H4 (cell line): ENCODE results near the gene PIWIL4. TPM values are rescaled to one million over a fixed set of nuclear protein-coding genes. Genes with fewer than 3 reads are reported as not detected.

Experiments
- DNase-seq: peaks from one replicate; pipeline ENCODE4 v3.0.0-alpha.2; 2015; ENCODE audit warnings: low spot score
- total RNA-seq: library from RNA; depleted of rRNA; stranded (reverse); fragments of >200 nt; shearing (Covaris generic); gene quantifications from 2 replicates; pipeline ENCODE4 v1.2.3, GENCODE V29; 2014; rRNA removed

Gene PIWIL4
- total RNA-seq, 1 experiment from 2014 or later: not detected

DNA sequence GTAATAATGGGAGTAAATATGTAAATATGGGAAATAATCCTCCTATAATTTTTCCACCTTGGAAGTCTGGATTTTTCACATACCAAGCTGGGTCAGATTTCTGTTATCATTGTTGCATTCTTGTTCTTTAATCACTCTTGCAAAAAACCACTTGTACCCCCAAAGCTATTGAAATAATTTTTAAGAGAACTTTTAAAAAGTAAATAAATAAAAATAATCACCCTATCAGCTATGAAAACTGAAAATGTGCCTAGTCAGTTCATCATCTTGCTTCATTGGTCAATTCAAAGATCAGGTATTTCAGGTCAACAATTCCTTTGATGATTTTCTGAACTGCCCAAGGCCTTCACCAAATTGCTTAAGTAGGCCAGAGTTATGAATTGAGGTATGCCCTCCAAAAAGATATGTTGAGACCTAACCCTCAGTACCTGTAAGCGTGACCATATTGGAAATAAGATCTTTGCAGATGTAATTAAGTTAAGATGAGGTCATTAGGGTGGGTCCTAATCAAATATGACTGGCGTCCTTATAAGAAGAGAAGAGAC, 95.8 kb downstream of the PIWIL4 start:
- no peak for DNase-seq

DNA sequence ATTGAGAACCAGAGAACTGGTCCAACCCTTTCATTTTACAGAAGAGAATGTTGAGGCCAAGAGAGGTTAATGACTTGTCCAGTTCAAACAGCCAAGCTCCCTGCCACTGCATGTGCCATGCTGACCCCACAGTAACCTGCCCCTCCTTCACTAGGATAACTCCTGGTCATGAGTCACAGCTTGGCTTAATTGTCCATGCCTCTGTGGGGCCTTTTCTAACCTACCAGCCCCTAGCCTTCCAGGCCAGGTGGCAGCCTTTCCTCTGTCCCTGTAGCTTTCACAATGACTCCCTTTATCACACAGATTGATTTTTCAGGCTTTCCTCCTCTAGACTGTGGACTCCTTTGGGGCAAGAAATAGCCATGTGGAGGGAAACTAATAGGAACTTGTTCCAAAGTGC, 97.2 kb downstream of the PIWIL4 start:
- no peak for DNase-seq

DNA sequence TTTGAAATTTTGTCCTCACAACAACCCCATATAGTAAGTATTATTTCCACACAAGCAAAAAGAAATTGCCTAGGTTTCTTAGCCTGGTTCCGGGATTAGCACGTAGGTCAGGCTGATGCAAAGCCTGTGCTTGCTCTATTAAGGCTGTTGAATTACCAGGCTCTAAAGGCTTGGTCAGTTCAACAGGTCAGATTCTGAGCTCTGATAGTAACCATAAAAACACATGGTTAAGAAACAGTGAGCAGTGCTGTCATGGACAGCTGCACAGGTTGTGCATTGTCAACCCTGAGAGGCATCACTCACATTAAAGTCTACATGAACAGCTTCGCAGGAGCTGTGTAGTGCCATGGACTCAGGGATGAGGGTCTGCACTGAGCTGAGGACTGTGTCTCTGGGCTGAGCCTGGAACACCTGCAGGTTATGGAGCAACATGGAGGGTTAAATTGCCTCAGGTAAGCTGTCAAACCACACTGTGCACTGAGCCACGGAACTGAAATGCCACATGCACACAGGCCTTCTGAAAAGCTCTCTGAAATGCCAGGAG, 98.0 kb downstream of the PIWIL4 start:
- DNase-seq: no peak

DNA sequence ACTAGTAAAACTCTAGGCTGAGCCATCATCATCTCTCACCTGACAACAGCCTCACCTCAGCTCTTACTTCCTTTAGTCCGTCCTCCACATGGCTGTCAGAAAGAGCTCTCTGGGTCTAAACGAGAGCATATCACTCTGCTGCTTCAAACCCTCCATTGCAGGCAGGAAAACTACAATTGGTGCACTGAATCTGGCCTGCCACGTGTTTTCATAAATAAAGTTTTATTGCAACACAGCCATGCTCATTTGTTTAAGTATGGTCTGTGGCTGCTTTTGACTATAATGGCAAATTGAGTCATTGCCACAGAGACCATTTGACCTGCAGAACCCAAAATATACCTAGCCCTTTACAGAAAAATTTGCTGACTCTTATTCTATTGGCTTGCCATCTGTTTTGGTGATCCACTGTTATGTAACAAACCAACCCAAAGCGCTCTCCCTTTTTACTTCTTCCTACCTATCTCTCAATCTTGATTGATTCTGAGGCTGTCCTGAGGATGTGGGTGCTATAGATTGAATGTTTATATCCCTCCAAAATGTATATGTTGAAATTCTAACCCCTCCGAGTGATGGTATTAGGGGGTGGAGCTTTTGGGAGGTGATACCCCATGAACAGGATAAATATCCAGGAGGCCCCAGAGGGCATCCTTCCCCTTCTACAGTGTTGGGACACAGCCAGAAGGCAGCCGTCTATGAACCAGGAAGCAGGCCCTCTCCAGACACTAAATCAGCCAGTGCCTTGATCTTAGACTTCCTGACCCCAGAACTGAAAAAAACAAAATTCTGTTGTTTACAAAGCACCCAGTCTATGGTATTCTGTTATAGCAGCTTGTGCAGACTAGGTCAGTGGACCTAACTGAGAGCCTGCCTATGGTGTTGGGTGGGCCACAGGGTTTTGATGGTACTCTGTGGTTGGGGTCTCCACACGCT, 99.9 kb downstream of the PIWIL4 start:
- DNase-seq: no peak

DNA sequence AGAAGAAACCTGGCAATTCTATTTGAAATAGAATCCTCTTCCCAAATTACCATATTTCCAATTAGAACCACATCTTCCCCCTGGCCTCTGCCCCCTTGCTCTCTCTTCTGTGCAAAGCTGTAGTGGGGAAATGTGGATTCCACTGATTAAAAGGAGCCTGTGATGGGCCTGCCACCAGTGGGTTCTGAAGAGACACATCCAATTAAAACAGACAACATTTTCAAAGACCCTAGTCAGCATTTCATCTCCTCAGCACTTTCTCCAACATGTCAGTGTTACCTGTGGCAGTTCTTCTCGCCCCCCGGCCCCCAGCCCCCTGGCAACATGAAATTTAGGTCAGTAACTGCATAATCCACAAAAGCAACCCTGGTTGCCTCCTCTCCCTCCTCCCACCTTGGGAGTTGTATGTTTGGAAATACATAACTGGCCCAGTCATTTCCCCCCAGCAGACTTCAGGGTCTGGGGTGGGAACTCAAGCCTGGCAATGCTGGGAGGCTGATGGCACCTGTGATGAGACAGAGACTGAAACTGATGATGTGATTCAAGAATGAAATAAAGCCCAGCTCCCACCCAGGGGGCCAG, 101.1 kb downstream of the PIWIL4 start:
- no peak for DNase-seq

DNA sequence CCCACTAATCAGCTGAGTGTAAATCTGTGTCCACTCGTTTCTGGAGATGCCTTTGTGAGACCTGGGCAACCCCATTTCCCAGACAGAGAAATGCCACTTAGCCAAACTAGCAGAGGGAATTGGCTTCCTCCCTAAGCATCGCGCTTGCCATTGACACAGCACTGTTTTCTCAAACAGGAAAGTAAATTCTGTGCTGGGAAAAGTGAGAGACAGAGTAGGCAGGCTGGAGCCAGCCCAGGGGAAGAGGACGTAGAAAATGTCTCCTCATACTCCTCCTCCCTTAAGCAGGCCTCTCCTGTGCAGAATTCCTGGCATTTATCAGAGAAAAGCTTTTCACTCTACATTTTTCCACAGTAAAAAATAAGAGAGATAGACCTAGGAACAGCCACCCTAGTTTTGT, 101.9 kb downstream of the PIWIL4 start:
- no peak for DNase-seq

Other genes starting within 250 kb of the PIWIL4 start
- gene GPR83, start 165.9 kb upstream of the PIWIL4 start, total RNA-seq: 0.06 TPM in 1 of 2 replicates, not detected in the other
- 22.9 and 30.9 TPM in 2 replicates for gene MRE11, start 73.5 kb upstream of the PIWIL4 start, total RNA-seq
- 7.9 and 13.3 TPM in 2 replicates for gene ANKRD49, start 73.4 kb upstream of the PIWIL4 start, total RNA-seq
- not detected in 2 replicates for gene C11orf97, start 54.9 kb upstream of the PIWIL4 start, total RNA-seq
- not detected in 2 replicates for gene FUT4, start 23.4 kb upstream of the PIWIL4 start, total RNA-seq
- 1.5 and 2.6 TPM in 2 replicates for gene AMOTL1, start 201.0 kb downstream of the PIWIL4 start, total RNA-seq